Amniotic stem cell (primary cell): ENCODE results near the gene LGALS8.

Experiments used
- DNase-seq: peaks from one replicate; lab custom pipeline; 2025; lab: John Stamatoyannopoulos, UW

Gene LGALS8

GRCh38 chr1:236590553-236591150 lies 66.9 kb downstream of the LGALS8 start:
- no peak for DNase-seq

- DNase-seq, result no peak
These were observed 78.4 kb downstream of the LGALS8 start for GRCh38 chr1:236602171-236602570.
